HepG2 (cell line): ENCODE measurements around the gene LRR1. TPM values are rescaled to one million over a fixed set of nuclear protein-coding genes. Genes with fewer than 3 reads are reported as not detected.
A peak's percentile ranks its signal among the peaks of the same experiment; 100 is the strongest.

ENCODE experiments used
- CC2D1A ChIP-seq: sonication (generic); formaldehyde crosslinking; IDR thresholded peaks from 2 replicates; pipeline ENCODE4 v1.8.1; 2023; ENCODE audit warnings: mild to moderate bottlenecking, missing genetic modification reagents
- KLF11 ChIP-seq: IDR thresholded peaks from 2 replicates; pipeline ENCODE4 v1.6.1; 2016; ENCODE audit warnings: missing compliant biosample characterization
- MTA1 ChIP-seq: sonication (generic); formaldehyde crosslinking; IDR thresholded peaks from 2 replicates; pipeline ENCODE4 v1.4.0; 2020; ENCODE audit warnings: missing genetic modification reagents, mild to moderate bottlenecking, borderline replicate concordance
- MXI1 ChIP-seq: IDR thresholded peaks from 3 replicates; pipeline ENCODE4 v1.6.1; 2012; ENCODE audit warnings: low read depth, low read length, inconsistent platforms, borderline replicate concordance
- NFYC ChIP-seq: IDR thresholded peaks from 2 replicates; pipeline ENCODE4 v1.6.1; 2016; ENCODE audit warnings: missing genetic modification reagents, missing compliant biosample characterization
- RBFOX2 ChIP-seq: fragments of 200-400 bp; formaldehyde crosslinking; IDR thresholded peaks from 2 replicates; pipeline ENCODE4 v1.6.1; 2017; ENCODE audit warnings: low read depth, mild to moderate bottlenecking, low read length
- RFX5 ChIP-seq: IDR thresholded peaks from 2 replicates; pipeline ENCODE4 v1.6.1; 2011; ENCODE audit warnings: low read depth, low read length, improper control_type of control experiment
- SOX5 ChIP-seq: IDR thresholded peaks from 2 replicates; pipeline ENCODE4 v1.6.1; 2016; ENCODE audit warnings: borderline replicate concordance
- THAP9 ChIP-seq: sonication (generic); formaldehyde crosslinking; IDR thresholded peaks from 2 replicates; pipeline ENCODE4; 2020; ENCODE audit warnings: missing genetic modification reagents, mild to moderate bottlenecking, borderline replicate concordance
- ZNF17 ChIP-seq: sonication (generic); formaldehyde crosslinking; IDR thresholded peaks from 2 replicates; pipeline ENCODE4 v1.5.0; 2020; ENCODE audit warnings: mild to moderate bottlenecking, missing genetic modification reagents
- ZNF557 ChIP-seq: sonication (generic); formaldehyde crosslinking; IDR thresholded peaks from 2 replicates; pipeline ENCODE4 v1.4.0; 2020; ENCODE audit warnings: missing genetic modification reagents
- ZNF710 ChIP-seq: sonication (generic); formaldehyde crosslinking; IDR thresholded peaks from 2 replicates; pipeline ENCODE4 v1.5.0; 2020; ENCODE audit warnings: mild to moderate bottlenecking, missing genetic modification reagents, borderline replicate concordance
- polyA plus RNA-seq, 8 experiments: library from polyadenylated mRNA; depleted of rRNA in 3 of 8; stranded (reverse) in 7 of 8; unstranded in 1 of 8; fragments of >200 nt; fragmentation: Illumina TruSeq in 4 of 8; extraction: Trizol in 4 of 8; gene quantifications; 2 replicates each; pipeline versions ENCODE4 v1.2.1 to v1.2.3, GENCODE V29; 2011 to 2016; ENCODE audit warnings: low read depth in 4 of 8, missing spikeins in 1 of 8, mixed read lengths in 1 of 8; ENCODE audit not compliant: insufficient read depth in 1 of 8
- total RNA-seq, 5 experiments: library from RNA; depleted of rRNA; stranded (reverse); fragments of >200 nt; fragmentation: Illumina TruSeq; extraction: Trizol; gene quantifications; 2 replicates each; pipeline ENCODE4 v1.2.3, GENCODE V29; 2016; ENCODE audit warnings: low read depth in 1 of 5

The LRR1 gene
- total and polyA plus RNA-seq, 2 of the 13 experiments (the other 11 are each of a cell fraction or from before 2014, with no cell fraction given) = 7.0 to 36.2 TPM

GRCh38 chr14:49585803-49586672, 12.7 kb upstream of the LRR1 start, which contains the start of gene RPS29 (continued):
- peak; percentile 77 for TF ChIP-seq RFX5
- TF ChIP-seq NFYC (CRISPR knock-in tag) = peak; percentile 30; the same call in 1 of the 2 replicates
- TF ChIP-seq THAP9 (CRISPR knock-in tag) = peak; percentile 97
- peak; percentile 44; the same call in 1 of the 3 replicates for TF ChIP-seq MXI1
- TF ChIP-seq ZNF710 (CRISPR knock-in tag) = no peak
- no peak for TF ChIP-seq ZNF17 (CRISPR knock-in tag)
- TF ChIP-seq CC2D1A (CRISPR knock-in tag) = no peak
- TF ChIP-seq SOX5 (CRISPR knock-in tag) = peak; percentile 54; the same call in 1 of the 2 replicates
- TF ChIP-seq KLF11 (CRISPR knock-in tag) = peak; percentile 22; the same call in 1 of the 2 replicates
- TF ChIP-seq ZNF557 (CRISPR knock-in tag) = peak; percentile 79
- TF ChIP-seq MTA1 (CRISPR knock-in tag) = peak; percentile 73; the same call in 1 of the 2 replicates
- TF ChIP-seq RBFOX2 = peak; percentile 74
